ENCODE measurements around the gene EIF3B. TPM values are rescaled to one million over a fixed set of nuclear protein-coding genes. Genes with fewer than 3 reads are reported as not detected.
A peak's percentile ranks its signal among the peaks of the same experiment; 100 is the strongest.
"Not testable (repeated sequence)": the region's sequence is repeated elsewhere in the genome, so short reads cannot be mapped to it uniquely, and the experiment has no call there.

Gene EIF3B
- total and polyA plus RNA-seq, 2 donors from 2014 or later: 65.5 to 107 TPM

DNA sequence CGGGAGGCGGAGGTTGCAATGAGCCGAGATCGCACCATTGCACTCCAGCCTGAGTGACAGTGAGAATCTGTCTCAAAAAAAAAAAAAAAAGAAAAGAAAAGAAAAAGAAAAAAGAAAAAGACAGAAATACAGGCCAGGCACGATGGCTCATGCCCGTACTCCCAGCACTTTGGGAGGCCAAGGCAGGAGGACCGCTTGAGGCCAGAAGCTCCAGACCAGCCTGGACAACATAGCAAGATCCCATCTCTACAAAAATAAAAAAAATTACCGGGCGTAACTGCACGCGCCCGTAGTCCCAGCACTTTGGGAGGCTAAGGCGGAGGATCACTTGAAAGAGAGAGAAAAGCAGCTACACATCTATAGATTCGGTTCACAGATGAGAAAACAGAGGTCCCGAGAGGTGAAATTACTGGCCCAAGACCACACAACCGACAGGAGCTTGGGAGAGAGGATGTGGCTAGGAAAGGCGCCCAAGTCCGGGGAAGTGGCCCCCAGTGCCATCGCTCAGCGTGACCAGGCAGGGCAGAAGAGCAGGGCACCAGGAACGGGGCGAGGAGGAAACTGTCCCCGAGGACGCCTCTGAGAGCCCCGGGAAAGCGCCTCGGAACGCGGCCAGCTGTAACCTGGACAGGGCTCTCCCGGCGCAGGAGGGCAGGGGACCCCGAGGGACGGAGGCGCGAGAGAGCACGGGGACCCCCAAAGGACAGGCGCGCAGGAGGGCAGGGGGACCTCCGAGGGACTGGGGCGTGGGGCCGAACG, 41.0 kb upstream of the EIF3B start:
- peak overlapping the region; percentile 72 to 87 (median 79) for H3K4me3 ChIP-seq (ENCODE audit: low read length in 3 of 3)
- peak in 3 of 5 donors; percentile 23 to 37 (median 26) for DNase-seq
- H3K27ac ChIP-seq (ENCODE audit: low read depth in 2 of 2, low read length in 2 of 2): peak overlapping the region; percentile 47 to 57
- H3K27me3 ChIP-seq (ENCODE audit: control insufficient read depth, insufficient read depth, low read length): no peaks in the 10 kb centered on the region
- peak overlapping the region; percentile 49 to 75 (median 60) for H3K9ac ChIP-seq (ENCODE audit: low read length in 3 of 3)
- intact Hi-C loops (cut with DNase I): no loop called here
- H3K9me3 ChIP-seq (ENCODE audit: control insufficient read depth in 2 of 3, insufficient read depth in 1 of 3, low read length in 3 of 3): no peaks in the 10 kb centered on the region
- H3K36me3 ChIP-seq (ENCODE audit: control insufficient read depth in 2 of 3, insufficient read depth in 3 of 3, low read length in 3 of 3): no peaks in the 10 kb centered on the region
- FAIRE-seq: no peak
- TF ChIP-seq, protein P1, sequence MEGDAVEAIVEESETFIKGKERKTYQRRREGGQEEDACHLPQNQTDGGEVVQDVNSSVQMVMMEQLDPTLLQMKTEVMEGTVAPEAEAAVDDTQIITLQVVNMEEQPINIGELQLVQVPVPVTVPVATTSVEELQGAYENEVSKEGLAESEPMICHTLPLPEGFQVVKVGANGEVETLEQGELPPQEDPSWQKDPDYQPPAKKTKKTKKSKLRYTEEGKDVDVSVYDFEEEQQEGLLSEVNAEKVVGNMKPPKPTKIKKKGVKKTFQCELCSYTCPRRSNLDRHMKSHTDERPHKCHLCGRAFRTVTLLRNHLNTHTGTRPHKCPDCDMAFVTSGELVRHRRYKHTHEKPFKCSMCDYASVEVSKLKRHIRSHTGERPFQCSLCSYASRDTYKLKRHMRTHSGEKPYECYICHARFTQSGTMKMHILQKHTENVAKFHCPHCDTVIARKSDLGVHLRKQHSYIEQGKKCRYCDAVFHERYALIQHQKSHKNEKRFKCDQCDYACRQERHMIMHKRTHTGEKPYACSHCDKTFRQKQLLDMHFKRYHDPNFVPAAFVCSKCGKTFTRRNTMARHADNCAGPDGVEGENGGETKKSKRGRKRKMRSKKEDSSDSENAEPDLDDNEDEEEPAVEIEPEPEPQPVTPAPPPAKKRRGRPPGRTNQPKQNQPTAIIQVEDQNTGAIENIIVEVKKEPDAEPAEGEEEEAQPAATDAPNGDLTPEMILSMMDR (IDR thresholded peaks at IDR 0.05; ENCODE audit: borderline replicate concordance, extremely low read depth, insufficient read depth): no peak
- H3K4me1 ChIP-seq (ENCODE audit: control insufficient read depth in 2 of 3, insufficient read depth in 2 of 3, low read depth in 1 of 3, low read length in 3 of 3): peaks cover 0 to 6% (median 0%) of the 10 kb centered on the region in 3 donors

DNA sequence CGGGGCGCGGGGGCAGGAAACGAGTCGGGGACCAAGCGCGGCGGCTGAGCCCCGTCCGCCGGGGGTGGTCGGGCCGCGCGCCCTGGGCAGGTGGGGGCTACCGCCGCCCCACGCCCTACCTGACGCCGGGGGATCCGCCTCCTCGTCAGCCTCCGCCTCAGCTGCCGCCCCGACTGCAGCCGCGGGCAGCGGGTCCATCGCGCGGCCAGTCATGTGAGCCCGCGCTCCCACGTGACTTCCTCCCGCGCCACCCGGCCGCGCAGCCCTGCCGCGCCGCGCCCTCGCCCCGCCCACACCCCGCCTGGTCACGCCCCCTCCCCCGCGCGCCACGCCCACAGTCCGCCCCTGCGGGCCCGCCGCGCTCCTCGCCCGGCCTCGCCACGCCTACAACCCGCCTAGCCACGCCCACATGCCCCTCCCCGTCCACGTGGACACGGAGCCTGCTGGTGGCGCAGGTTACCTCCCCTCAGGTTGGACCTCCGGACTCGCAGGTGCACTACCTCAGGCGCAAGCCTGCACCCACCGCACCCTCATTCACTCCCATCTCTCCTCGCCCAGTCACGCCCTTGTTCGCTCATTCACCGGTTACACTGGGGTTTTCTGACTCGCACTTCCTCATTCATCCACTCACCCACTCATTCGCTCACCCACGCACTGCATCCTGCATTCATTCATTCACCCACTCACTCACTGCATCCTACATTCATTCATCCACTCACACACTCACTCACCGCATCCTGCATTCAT, 40.2 kb upstream of the EIF3B start, which contains the start of gene SNX8:
SNX8 (minus strand) TSS at position 233 of the 747 bp plus-strand sequence; CDS start at position 213, 20 bp downstream.
- peak within 1 kb of the TSS; percentile 72 to 87 (median 79) for H3K4me3 ChIP-seq (ENCODE audit: low read length in 3 of 3)
- peak within 1 kb of the TSS; percentile 49 to 75 (median 60) for H3K9ac ChIP-seq (ENCODE audit: low read length in 3 of 3)
- TF ChIP-seq, protein P1 (IDR thresholded peaks at IDR 0.05; ENCODE audit: borderline replicate concordance, extremely low read depth, insufficient read depth): no peak
- DNase-seq: peak; percentile 89 to 97 (median 95)
- FAIRE-seq: no peak
- H3K27me3 ChIP-seq (ENCODE audit: control insufficient read depth, insufficient read depth, low read length): no peaks in the 10 kb centered on the region
- no peaks in the 10 kb centered on the region for H3K36me3 ChIP-seq (ENCODE audit: control insufficient read depth in 2 of 3, insufficient read depth in 3 of 3, low read length in 3 of 3)
- peak within 1 kb of the TSS; percentile 47 to 57 for H3K27ac ChIP-seq (ENCODE audit: low read depth in 2 of 2, low read length in 2 of 2)
- H3K4me1 ChIP-seq (ENCODE audit: control insufficient read depth in 2 of 3, insufficient read depth in 2 of 3, low read depth in 1 of 3, low read length in 3 of 3): peaks cover 0 to 6% (median 0%) of the 10 kb centered on the region in 3 donors
- H3K9me3 ChIP-seq (ENCODE audit: control insufficient read depth in 2 of 3, insufficient read depth in 1 of 3, low read length in 3 of 3): no peaks in the 10 kb centered on the region
- intact Hi-C loops (cut with DNase I): no loop called here

DNA sequence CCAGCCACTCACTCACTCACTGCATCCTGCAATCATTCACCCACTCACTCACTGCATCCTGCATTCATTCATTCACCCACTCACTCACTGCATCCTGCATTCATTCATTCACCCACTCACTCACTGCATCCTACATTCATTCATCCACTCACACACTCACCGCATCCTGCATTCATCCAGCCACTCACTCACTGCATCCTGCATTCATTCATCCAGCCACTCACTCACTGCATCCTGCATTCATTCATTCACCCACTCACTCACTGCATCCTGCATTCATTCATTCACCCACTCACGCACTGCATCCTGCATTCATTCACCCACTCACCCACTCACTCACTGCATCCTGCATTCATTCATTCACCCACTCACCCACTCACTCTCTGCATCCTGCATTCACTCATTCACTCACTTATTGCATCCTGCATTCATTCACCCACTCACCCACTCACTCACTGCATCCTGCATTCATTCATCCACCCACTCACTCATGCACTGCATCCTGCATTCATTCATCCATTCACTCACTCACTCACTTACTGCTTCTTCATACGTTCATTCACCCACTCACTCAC, 39.6 kb upstream of the EIF3B start:
- H3K4me3 ChIP-seq (ENCODE audit: low read length in 3 of 3): peak overlapping the region; percentile 57 to 78 (median 65)
- H3K27ac ChIP-seq (ENCODE audit: low read depth in 2 of 2, low read length in 2 of 2); intact Hi-C loops (cut with DNase I): not testable (repeated sequence)

More for the DNA sequence above, 39.6 kb upstream of the EIF3B start:
- H3K36me3 ChIP-seq (ENCODE audit: control insufficient read depth in 2 of 3, insufficient read depth in 3 of 3, low read length in 3 of 3); FAIRE-seq; H3K4me1 ChIP-seq (ENCODE audit: control insufficient read depth in 2 of 3, insufficient read depth in 2 of 3, low read depth in 1 of 3, low read length in 3 of 3); DNase-seq; H3K27me3 ChIP-seq (ENCODE audit: control insufficient read depth, insufficient read depth, low read length); H3K9me3 ChIP-seq (ENCODE audit: control insufficient read depth in 2 of 3, insufficient read depth in 1 of 3, low read length in 3 of 3): not testable (repeated sequence)
- peak overlapping the region in 1 of 3 donors; percentile 28 for H3K9ac ChIP-seq (ENCODE audit: low read length in 3 of 3)

Measured in kidney (tissue), 14 donors.